GM23338 (cell line): Measurements from ENCODE around the gene CELSR3.

Experiments used
- CTCF ChIP-seq, 2 experiments: fragments of 200-600 bp in 1 of 2; sonication (generic) in 1 of 2; conservative IDR thresholded peaks; 2 replicates each; pipeline versions ENCODE4 v1.5.1 to v1.6.1; 2016 to 2017; ENCODE audit warnings: antibody characterized with exemption in 2 of 2, low read depth in 2 of 2, mild to moderate bottlenecking in 2 of 2, moderate library complexity in 1 of 2
- EZH2 ChIP-seq: fragments of 200-600 bp; sonication (generic); IDR thresholded peaks from one replicate; pipeline ENCODE4 v1.8.0; 2017; ENCODE audit warnings: antibody characterized with exemption, mild to moderate bottlenecking, low read depth; ENCODE audit not compliant: unreplicated experiment
- POLR2AphosphoS5 ChIP-seq: IDR thresholded peaks from 2 replicates; pipeline ENCODE4 v1.6.1; 2016; ENCODE audit warnings: antibody characterized with exemption, low read depth

DNA sequence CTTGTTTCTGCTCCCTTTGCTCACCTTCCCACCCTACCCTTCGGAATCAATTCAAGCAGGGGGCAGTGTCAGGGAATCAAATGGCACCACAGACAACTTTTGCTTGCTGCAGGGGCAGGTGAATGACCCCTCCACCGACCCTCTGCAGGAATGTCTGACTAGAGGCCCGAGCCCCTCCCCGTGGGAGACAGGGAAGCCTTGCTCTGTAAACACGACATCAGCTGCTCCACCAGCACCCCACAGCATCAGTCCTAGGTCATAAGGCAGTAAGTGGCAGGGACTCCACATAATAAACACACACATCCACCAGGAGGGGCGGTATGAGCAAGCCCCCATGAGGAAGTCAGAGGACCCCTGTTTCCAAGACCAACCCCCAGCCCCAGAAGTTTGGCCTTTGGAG, 25.4 kb downstream of the CELSR3 start:
- TF ChIP-seq EZH2 (no peak), CTCF (conservative IDR thresholded peaks at IDR 0.05; ENCODE audit: low read depth in 2 of 2) (0 out of 4 replicates have a peak, but pooled peaks have one; percentile 8 to 16), POLR2AphosphoS5 (no peak)
